Psoas muscle (tissue), 8 donors: Measurements from ENCODE around the gene MISP3. TPM values are rescaled to one million over a fixed set of nuclear protein-coding genes. Genes with fewer than 3 reads are reported as not detected.

Source experiments
- ATAC-seq, 4 donors: fragments of 200-7000 bp; cut with Tn5 transposase; one replicate each; pipeline ENCODE4 v1.9.1; 2020; ENCODE audit warnings: moderate library complexity in 3 of 4, mild to moderate bottlenecking in 2 of 4
- DNase-seq, 2 donors: peaks; one replicate each; pipeline ENCODE4 v3.0.0-alpha.2; 2020
- H3K27ac ChIP-seq: fragments of 200-600 bp; one replicate; pipeline ENCODE4 v1.8.0; 2022
- H3K27me3 ChIP-seq, 3 donors: fragments of 200-600 bp in 1 of 3; one replicate each; pipeline versions ENCODE4 v1.6.1 to v1.8.0; 2013 to 2022; ENCODE audit warnings: low read length in 2 of 3, mild to moderate bottlenecking in 2 of 3, moderate library complexity in 1 of 3; ENCODE audit not compliant: insufficient read depth in 3 of 3
- H3K36me3 ChIP-seq, 2 donors: fragments of 200-600 bp in 1 of 2; one replicate each; pipeline versions ENCODE4 v1.6.1 to v1.8.0; 2013 to 2022; ENCODE audit warnings: low read depth in 1 of 2, mild to moderate bottlenecking in 1 of 2, moderate library complexity in 1 of 2; ENCODE audit not compliant: insufficient read depth in 1 of 2
- H3K4me1 ChIP-seq: fragments of 200-600 bp; one replicate; pipeline ENCODE4 v1.8.0; 2022
- H3K4me3 ChIP-seq: fragments of 200-600 bp; one replicate; pipeline ENCODE4 v1.8.0; 2022; ENCODE audit warnings: mild to moderate bottlenecking
- H3K9me3 ChIP-seq: fragments of 200-600 bp; one replicate; pipeline ENCODE4 v1.8.0; 2022
- WGBS, 3 donors: extraction: QIAGEN DNeasy Blood & Tissue Kit; methylation state at CpG; one replicate each; pipeline versions ENCODE4 v1.1.6 to v1.1.7; 2013; 5-methylcytosine and 5-hydroxymethylcytosine counted together
- intact Hi-C, 2 donors: fragments of 100-400 bp; cut with DNase I; formaldehyde crosslinking; loops; one replicate each; pipeline versions ENCODE4 v1.11.0 to v1.14.2; 2022
- polyA plus RNA-seq, 3 donors: library from polyadenylated mRNA; stranded (reverse); fragments of 200-250 nt; gene quantifications; one replicate each; pipeline ENCODE4 v1.2.3, GENCODE V29; 2013
- total RNA-seq, 4 donors: library from RNA; stranded (reverse); fragmentation: NEBNext Ultra II Directional in 2 of 4; extraction: Animal tissue kit (Norgen Biotek cat#: 25700) in 2 of 4; gene quantifications; one replicate each; pipeline versions ENCODE4 v1.2.1 to v1.2.4, GENCODE V29; 2021 to 2023
- TF ChIP-seq, protein P1 (sequence below): fragments of 200-600 bp; IDR thresholded peaks from one replicate; pipeline ENCODE4 v1.8.0; 2022; ENCODE audit warnings: antibody characterized with exemption
- donor health status: healthy with polysubstance abuse.
- donor health status: DM: no; HTN: no; CAD: no; lungs with moderate emphysema.
- donor health status: Bipolar disorder and iron deficiency.
- donor health status: healthy.
- donor health status: DM: yes; HTN: yes; CAD: no.
- donor health status: DM: no; HTN: no; CAD: no.
- donor health status: DM: no; HTN: no; CAD: no.
- donor health status: DM: yes; HTN: yes; CAD: no.

MISP3 gene
- total and polyA plus RNA-seq, 7 donors: 1.8 to 15.4 (median 2.8) TPM

DNA sequence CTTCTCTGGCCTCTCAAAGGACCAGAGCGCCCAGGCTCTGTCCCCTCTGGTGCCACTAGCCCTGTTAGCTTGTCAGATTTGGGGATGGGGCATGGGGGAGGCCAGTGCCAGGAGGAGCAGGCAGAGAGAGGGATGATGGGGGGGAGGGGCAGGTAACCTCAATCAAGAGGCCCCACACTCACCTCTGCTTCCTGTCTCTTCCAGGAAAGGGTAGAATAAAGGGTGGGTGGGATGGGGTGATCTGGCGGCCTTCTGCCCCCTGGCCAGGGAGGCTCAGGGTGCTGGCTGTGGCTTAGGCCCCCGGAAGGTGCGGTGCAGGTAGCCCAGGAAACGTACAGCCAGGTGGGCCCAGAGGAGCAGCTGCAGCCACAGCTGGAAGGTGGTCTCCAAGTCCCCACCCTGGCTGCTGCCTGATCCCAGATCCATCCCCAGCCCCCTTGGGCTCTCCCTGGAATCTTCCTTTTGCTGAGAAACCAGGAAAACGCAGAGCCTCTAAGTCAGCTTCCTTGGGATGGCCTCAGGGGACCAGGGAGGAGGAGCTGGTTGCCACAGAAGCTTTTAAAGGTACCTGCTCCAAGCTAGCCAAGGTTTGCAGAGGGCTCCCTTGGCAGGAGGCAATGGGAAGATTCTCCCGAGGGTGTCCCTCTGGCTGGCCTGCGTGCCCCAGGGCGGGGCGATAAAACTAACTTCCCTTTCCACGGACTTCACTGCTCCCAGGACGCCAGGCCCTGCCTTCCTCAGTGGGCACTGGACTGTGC lies 39.6 kb downstream of the MISP3 start:
- peak overlapping the region; percentile 59 for H3K4me3 ChIP-seq
- H3K27me3 ChIP-seq: no peaks in the 10 kb centered on the region
- no peak for ATAC-seq
- peak overlapping the region; percentile 88 for H3K27ac ChIP-seq
- no peaks in the 10 kb centered on the region for H3K9me3 ChIP-seq
- intact Hi-C loops: no loop called here
- peaks cover 62% of the 10 kb centered on the region for H3K4me1 ChIP-seq
- WGBS, 3 donors: 28 to 38% (median 35%) methylated on average over 12 of the region's 12 CpGs
- peak in 1 of 2 donors; percentile 56 for DNase-seq
- H3K36me3 ChIP-seq: peaks cover 0 to 4% of the 10 kb centered on the region in 2 donors
- TF ChIP-seq, protein P1, sequence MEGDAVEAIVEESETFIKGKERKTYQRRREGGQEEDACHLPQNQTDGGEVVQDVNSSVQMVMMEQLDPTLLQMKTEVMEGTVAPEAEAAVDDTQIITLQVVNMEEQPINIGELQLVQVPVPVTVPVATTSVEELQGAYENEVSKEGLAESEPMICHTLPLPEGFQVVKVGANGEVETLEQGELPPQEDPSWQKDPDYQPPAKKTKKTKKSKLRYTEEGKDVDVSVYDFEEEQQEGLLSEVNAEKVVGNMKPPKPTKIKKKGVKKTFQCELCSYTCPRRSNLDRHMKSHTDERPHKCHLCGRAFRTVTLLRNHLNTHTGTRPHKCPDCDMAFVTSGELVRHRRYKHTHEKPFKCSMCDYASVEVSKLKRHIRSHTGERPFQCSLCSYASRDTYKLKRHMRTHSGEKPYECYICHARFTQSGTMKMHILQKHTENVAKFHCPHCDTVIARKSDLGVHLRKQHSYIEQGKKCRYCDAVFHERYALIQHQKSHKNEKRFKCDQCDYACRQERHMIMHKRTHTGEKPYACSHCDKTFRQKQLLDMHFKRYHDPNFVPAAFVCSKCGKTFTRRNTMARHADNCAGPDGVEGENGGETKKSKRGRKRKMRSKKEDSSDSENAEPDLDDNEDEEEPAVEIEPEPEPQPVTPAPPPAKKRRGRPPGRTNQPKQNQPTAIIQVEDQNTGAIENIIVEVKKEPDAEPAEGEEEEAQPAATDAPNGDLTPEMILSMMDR: no peak

DNA sequence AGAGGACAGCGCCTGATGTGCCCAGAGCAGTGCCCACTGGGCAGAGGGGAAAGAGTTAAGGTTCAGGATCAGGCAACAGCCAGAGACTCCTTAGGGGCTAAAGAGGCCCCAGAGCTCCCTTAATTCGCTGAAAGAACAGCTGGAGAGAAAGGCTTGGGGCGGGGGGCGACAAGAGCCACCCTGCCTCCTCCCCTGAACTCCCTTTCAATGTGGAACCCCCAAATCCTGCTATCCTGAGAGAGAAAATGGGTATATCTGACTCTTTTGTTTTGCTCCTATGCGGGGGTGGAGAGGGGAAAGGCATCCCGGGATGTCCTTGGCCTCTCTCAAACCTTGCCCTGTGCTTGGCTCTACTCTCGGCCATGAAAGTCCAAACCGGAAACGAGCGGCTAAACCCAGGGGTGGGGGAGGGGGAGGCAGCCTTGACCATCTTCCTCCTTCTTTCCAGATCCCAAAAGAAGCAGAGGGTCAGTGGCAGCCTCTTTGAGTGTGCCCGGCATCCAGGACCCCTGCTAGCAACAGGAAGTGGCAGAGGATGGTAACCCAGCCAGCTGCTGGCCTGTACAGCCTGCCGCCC lies 40.3 kb downstream of the MISP3 start:
- intact Hi-C loops: no loop called here
- Histone ChIP-seq H3K27ac (peak overlapping the region; percentile 88), H3K4me3 (peak overlapping the region; percentile 59), H3K36me3 (no peaks in the 10 kb centered on the region), H3K4me1 (peaks cover 55% of the 10 kb centered on the region), H3K27me3 (no peaks in the 10 kb centered on the region), H3K9me3 (no peaks in the 10 kb centered on the region)
- ATAC-seq (peak in 1 of 4 donors; percentile 27), DNase-seq (peak; percentile 72 to 79)
- 7 to 17% (median 14%) methylated on average over 12 of the region's 12 CpGs for WGBS, 3 donors
- TF ChIP-seq, protein P1: no peak

DNA sequence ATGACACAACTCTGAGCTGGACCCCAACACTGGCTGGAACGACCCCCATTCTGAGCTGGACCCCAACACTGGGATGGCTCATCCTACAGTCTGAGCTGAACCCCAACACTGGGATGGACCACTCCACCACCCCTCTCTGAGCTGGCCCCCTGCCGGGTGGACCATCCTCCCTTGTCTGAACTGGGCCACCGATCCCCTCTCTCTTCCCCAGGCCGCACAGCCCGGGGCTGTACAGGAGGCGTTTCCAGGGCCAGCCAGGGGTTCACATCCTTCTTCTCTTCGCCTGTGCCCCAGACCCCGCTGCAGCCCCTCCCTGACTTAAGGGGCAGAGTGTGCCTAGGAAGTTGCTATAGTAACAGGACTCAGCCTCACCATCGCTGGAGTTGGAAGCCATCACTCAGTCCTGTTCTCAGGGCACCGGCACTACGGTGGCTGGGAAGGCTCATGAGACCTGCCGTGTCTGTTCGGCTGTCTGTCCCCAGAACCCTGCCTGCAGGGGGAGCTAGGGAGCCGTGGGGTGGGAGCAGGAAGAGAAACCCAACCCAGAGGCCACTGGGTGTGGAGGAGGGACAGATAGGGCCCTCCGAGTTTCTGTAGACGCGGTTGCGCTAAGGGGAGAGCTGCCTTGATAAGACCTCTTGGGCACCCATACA lies 41.3 kb downstream of the MISP3 start:
- peak; percentile 89 to 97 for DNase-seq
- H3K9me3 ChIP-seq: no peaks in the 10 kb centered on the region
- no peaks in the 10 kb centered on the region for H3K27me3 ChIP-seq
- H3K4me1 ChIP-seq: peaks cover 54% of the 10 kb centered on the region
- WGBS, 3 donors: 54 to 70% (median 54%) methylated on average over 18 of the region's 18 CpGs
- intact Hi-C loops: loop anchor here in 1 of 2 donors (2.0 kb wide), 1 partner anchor 23 kb away; the partner anchor contains the start of gene ASF1B
- ATAC-seq: peak; percentile 34 to 58 (median 48)
- H3K27ac ChIP-seq: peak overlapping the region; percentile 88
- H3K4me3 ChIP-seq: peak overlapping the region; percentile 59
- TF ChIP-seq, protein P1: peak; percentile 69
- no peaks in the 10 kb centered on the region for H3K36me3 ChIP-seq

DNA sequence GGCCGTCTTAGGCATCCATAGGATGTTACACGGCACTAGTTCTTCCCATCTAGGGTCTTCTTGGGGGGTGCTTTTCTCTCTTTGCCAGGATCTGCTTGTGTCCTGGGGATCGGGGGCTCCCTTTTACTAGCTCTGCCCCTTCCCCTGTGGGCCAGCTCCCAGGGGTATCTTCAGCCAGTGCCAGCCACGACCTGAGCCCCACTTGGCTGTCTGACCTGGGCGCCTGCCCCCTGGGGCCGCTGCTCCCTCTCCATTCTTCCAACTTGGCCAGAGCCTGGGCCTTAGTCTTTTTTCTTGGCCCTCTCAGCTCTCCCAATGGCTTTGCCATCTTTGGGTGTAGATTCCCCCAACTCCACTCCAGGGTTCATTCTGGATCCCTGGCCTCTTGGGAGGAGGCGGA lies 41.9 kb downstream of the MISP3 start:
- Histone ChIP-seq H3K36me3 (no peaks in the 10 kb centered on the region), H3K27me3 (no peaks in the 10 kb centered on the region), H3K4me1 (peaks cover 60% of the 10 kb centered on the region), H3K27ac (peak overlapping the region; percentile 88), H3K4me3 (peak overlapping the region; percentile 59), H3K9me3 (no peaks in the 10 kb centered on the region)
- DNase-seq (no peak), ATAC-seq (no peak)
- TF ChIP-seq, protein P1: no peak
- intact Hi-C loops: loop anchor here in 1 of 2 donors (2.0 kb wide), 1 partner anchor 22 kb away; the partner anchor contains the start of gene ASF1B
- WGBS, 3 donors: 58 to 77% (median 66%) methylated on average over 7 of the region's 7 CpGs
